ENCODE results near the gene CCDC40. TPM values are rescaled to one million over a fixed set of nuclear protein-coding genes. Genes with fewer than 3 reads are reported as not detected.
A peak's percentile ranks its signal among the peaks of the same experiment; 100 is the strongest.

CCDC40 gene
- total and polyA plus RNA-seq, 2 of the 13 experiments (the other 11 are each of a cell fraction or from before 2014, with no cell fraction given) = 4.1 to 5.5 TPM

GRCh38 chr17:79988185-79988971 is 48.1 kb upstream of the CCDC40 start (continued):
- TF ChIP-seq ZBTB40 (IDR thresholded peaks at IDR 0.05) (no peak), ZBTB40 (CRISPR knock-in tag; IDR thresholded peaks at IDR 0.05) (peak; percentile 69), ASH2L (IDR thresholded peaks at IDR 0.05; ENCODE audit: insufficient read length, low read depth, low read length) (peak; percentile 98), KDM1A (CRISPR knock-in tag; IDR thresholded peaks at IDR 0.05) (no peak), MIER3 (CRISPR knock-in tag; IDR thresholded peaks at IDR 0.05; ENCODE audit: borderline replicate concordance) (peak; percentile 84; the same call in 1 of the 2 replicates), HMG20B (CRISPR knock-in tag; conservative IDR thresholded peaks at IDR 0.05) (no peak; the same call in 1 of the 2 replicates), ZNF839 (CRISPR knock-in tag; IDR thresholded peaks at IDR 0.05; ENCODE audit: borderline replicate concordance) (peak; percentile 92; the same call in 1 of the 2 replicates), ZNF264 (CRISPR knock-in tag; IDR thresholded peaks at IDR 0.05) (0 out of 2 replicates have a peak, but pooled peaks have one; percentile 72), CTCF (CRISPR knock-in tag; IDR thresholded peaks at IDR 0.05) (peak; percentile 42), ZNF234 (CRISPR knock-in tag; conservative IDR thresholded peaks at IDR 0.05) (no peak), FLYWCH1 (CRISPR knock-in tag; IDR thresholded peaks at IDR 0.05) (no peak), CHD2 (IDR thresholded peaks at IDR 0.05; ENCODE audit: low read depth, low read length) (no peak), SNAI1 (CRISPR knock-in tag; IDR thresholded peaks at IDR 0.05; ENCODE audit: borderline replicate concordance) (0 out of 2 replicates have a peak, but pooled peaks have one; percentile 66), RFX1 (IDR thresholded peaks at IDR 0.05) (no peak), SMC3 (IDR thresholded peaks at IDR 0.05; ENCODE audit: low read length) (no peak), ZNF629 (CRISPR knock-in tag; conservative IDR thresholded peaks at IDR 0.05) (peak; percentile 56; the same call in 1 of the 2 replicates), BCLAF1 (IDR thresholded peaks at IDR 0.05) (no peak)
